GM12875 (cell line): ENCODE results near the gene NOTCH1.

Experiments
- H3K4me3 ChIP-seq: one replicate; pipeline ENCODE4 v1.5.1; 2011; ENCODE audit warnings: low read depth, low read length, control low read depth
- TF ChIP-seq, protein P1 (sequence below): IDR thresholded peaks from 2 replicates; pipeline ENCODE4 v1.5.1; 2011; ENCODE audit warnings: low read depth, mild to moderate bottlenecking, control low read depth, inconsistent platforms, low read length, moderate library complexity, borderline replicate concordance; ENCODE audit not compliant: insufficient read depth

Gene NOTCH1

DNA sequence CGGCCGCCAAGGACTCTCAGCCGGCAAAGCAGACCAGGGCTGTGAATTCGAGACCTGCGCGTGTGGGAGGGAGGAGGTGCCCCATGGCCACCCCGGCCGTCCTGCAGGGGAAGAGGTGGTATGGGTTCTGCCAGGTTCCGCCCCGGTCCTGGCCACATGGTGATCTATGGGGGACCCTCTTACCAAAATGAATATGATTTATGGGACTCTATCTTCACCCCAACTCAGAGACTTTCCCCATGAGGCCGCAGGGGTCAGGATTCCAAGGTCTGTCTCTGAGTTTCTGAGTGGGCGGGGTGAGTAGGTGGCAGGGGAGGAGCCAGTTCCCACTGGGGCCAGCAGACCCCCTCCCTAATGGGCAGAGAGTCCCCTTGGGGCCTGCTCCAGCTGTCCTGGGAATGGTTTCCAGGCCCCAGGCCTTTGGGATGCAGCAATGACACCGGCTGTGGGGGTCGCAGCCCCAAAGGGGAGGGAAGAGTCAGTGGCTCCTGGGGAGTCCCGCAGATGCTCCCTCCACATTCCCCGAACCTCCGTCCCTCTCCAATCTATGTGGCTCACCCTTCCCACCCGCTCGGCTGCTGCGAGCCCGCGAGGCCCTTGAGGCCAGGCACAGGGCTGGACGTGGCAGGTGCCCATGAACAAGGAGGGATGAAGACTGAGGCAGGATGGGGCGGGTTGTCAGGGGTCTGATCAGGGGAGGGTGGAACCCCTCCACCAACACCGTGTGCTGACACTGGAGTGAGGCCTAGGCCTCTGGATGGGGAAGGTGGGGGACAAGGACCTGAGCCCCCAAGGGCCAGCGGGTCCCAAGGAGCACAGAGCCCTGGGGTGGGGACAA lies 20.1 kb upstream of the NOTCH1 start:
- no peak overlapping the region for H3K4me3 ChIP-seq
- TF ChIP-seq, protein P1, sequence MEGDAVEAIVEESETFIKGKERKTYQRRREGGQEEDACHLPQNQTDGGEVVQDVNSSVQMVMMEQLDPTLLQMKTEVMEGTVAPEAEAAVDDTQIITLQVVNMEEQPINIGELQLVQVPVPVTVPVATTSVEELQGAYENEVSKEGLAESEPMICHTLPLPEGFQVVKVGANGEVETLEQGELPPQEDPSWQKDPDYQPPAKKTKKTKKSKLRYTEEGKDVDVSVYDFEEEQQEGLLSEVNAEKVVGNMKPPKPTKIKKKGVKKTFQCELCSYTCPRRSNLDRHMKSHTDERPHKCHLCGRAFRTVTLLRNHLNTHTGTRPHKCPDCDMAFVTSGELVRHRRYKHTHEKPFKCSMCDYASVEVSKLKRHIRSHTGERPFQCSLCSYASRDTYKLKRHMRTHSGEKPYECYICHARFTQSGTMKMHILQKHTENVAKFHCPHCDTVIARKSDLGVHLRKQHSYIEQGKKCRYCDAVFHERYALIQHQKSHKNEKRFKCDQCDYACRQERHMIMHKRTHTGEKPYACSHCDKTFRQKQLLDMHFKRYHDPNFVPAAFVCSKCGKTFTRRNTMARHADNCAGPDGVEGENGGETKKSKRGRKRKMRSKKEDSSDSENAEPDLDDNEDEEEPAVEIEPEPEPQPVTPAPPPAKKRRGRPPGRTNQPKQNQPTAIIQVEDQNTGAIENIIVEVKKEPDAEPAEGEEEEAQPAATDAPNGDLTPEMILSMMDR, result no peak

GRCh38 chr9:136565086-136565714 lies 19.4 kb upstream of the NOTCH1 start:
- H3K4me3 ChIP-seq, result no peak overlapping the region
- TF ChIP-seq, protein P1, result no peak

- TF ChIP-seq, protein P1, result peak; percentile 35; the same call in 1 of the 2 replicates
Observed at GRCh38 chr9:136564379-136564988, 18.6 kb upstream of the NOTCH1 start.

DNA sequence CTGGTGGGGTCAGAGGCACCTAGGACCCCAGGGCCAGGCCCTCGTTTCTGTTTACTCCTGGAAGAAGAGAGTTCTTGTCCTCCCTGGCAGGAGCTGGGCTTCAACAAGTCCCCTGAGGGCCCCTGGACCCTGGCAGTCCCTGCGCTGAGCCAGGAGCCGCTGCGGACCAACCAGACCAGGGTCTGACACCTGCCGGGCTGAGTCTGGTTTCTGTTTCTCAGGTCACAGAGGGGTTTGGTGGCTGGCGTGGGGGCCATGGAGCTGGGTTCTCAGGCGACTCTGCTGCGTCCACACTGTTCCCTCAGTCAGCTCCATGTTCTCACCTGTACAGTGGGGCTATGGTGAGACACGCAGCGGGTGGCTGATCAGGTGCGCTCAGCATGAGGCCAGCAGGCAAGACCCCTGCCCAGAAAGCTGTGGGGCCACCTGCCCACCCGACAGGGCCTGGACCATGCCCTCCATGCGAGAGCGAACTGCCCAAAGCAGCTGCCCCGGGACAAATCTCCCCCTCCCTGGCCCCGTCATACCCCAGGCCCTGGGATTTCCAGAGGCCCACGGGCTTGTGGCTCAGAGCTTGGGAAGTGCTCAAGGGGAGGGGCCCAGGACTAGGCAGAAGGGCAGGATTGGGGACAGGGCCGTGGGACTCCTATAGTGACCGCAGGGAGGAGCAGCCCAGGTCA lies 17.9 kb upstream of the NOTCH1 start:
- TF ChIP-seq, protein P1, result no peak
- H3K4me3 ChIP-seq, result no peak overlapping the region

More at GRCh38 chr9:136564379-136564988, 18.6 kb upstream of the NOTCH1 start:
- H3K4me3 ChIP-seq, result no peak overlapping the region

GRCh38 chr9:136562746-136563495 lies 17.1 kb upstream of the NOTCH1 start:
- no peak overlapping the region for H3K4me3 ChIP-seq
- TF ChIP-seq, protein P1, result no peak

GRCh38 chr9:136561779-136562178 lies 15.9 kb upstream of the NOTCH1 start:
- TF ChIP-seq, protein P1, result no peak
- no peak overlapping the region for H3K4me3 ChIP-seq
